ENCODE results near the gene HECTD4. TPM values are rescaled to one million over a fixed set of nuclear protein-coding genes. Genes with fewer than 3 reads are reported as not detected.

The HECTD4 gene
- total RNA-seq, 1 experiment from 2014 or later, result 30.0 TPM

- Histone ChIP-seq H3K4me1 (ENCODE audit: insufficient read depth, low read length) (no peaks in the 10 kb centered on the region), H2BK15ac (ENCODE audit: low read depth, low read length) (no peak overlapping the region), H2AK5ac (ENCODE audit: insufficient read length, low read length) (no peak overlapping the region), H2BK12ac (ENCODE audit: insufficient read length, low read depth, low read length) (no peak overlapping the region), H3K27ac (ENCODE audit: insufficient read length, low read depth, low read length) (no peak overlapping the region), H4K8ac (replicated peaks; ENCODE audit: insufficient read length, low read depth, low read length) (no peak overlapping the region), H3K4me2 (ENCODE audit: insufficient read depth, insufficient read length, low read length) (no peak overlapping the region), H3K79me2 (ENCODE audit: insufficient read depth, low read length) (0 out of 2 replicates have a peak, but pooled peaks cover 1% of the 10 kb centered on the region), H3K9me3 (ENCODE audit: control insufficient read depth, low read depth, low read length) (no peaks in the 10 kb centered on the region), H3K79me1 (ENCODE audit: insufficient read depth, low read depth, low read length, poor library complexity, severe bottlenecking) (no peaks in the 10 kb centered on the region), H3K18ac (ENCODE audit: insufficient read length, low read depth, low read length) (no peak overlapping the region), H2BK5ac (ENCODE audit: insufficient read length, low read length) (no peak overlapping the region), H3K27me3 (ENCODE audit: insufficient read depth, low read length) (no peaks in the 10 kb centered on the region), H2BK20ac (ENCODE audit: low read depth, low read length, poor library complexity, severe bottlenecking) (no peak overlapping the region), H2BK120ac (ENCODE audit: low read depth, low read length, poor library complexity, severe bottlenecking) (no peak overlapping the region), H3K9ac (ENCODE audit: extremely low read depth, insufficient read length, low read length) (no peak overlapping the region), H4K5ac (ENCODE audit: insufficient read length, low read depth, low read length) (no peak overlapping the region), H3T11ph (ENCODE audit: low read length) (no peak overlapping the region), H3K14ac (ENCODE audit: insufficient read depth, low read length) (no peak overlapping the region), H4K91ac (ENCODE audit: insufficient read length, low read depth, low read length) (no peak overlapping the region), H3K56ac (ENCODE audit: insufficient read length, low read depth, low read length) (no peak overlapping the region), H2AFZ (ENCODE audit: low read length) (no peak overlapping the region), H3K4ac (ENCODE audit: low read depth, low read length) (no peak overlapping the region), H3K23ac (ENCODE audit: insufficient read length, low read depth, low read length) (no peak overlapping the region), H3K23me2 (ENCODE audit: insufficient read length, low read depth, low read length, poor library complexity, severe bottlenecking) (no peaks in the 10 kb centered on the region), H4K20me1 (ENCODE audit: control insufficient read depth, insufficient read depth, insufficient read length) (no peaks in the 10 kb centered on the region)
- WGBS (ENCODE audit: extremely low coverage, insufficient read length, low lambda C conversion rate), result no CpG with 5 or more reads among the region's 5 CpGs
- no peak for DNase-seq
- no peak for TF ChIP-seq CTCF (conservative IDR thresholded peaks at IDR 0.05)
- Mint-ChIP-seq H3K27ac (no peak overlapping the region), H3K9me3 (peaks cover 0 to 6% of the 10 kb centered on the region in 2 experiments; a peak in 2 of 5 replicates), H3K27me3 (ENCODE audit: low read depth) (no peaks in the 10 kb centered on the region), H3K36me3 (ENCODE audit: insufficient read depth in 1 of 3, low read depth in 3 of 3) (peaks cover 3 to 12% (median 11%) of the 10 kb centered on the region in 3 experiments; a peak in 6 of 7 replicates), H3K4me1 (peaks cover 5% of the 10 kb centered on the region in 2 experiments; a peak in 3 of 4 replicates), H3K4me3 (no peak overlapping the region)
Observed at GRCh38 chr12:112285600-112286401, 96.4 kb downstream of the HECTD4 start.

All from H9 (cell line).